ENCODE measurements around the gene BCAR3.

Gene BCAR3

DNA sequence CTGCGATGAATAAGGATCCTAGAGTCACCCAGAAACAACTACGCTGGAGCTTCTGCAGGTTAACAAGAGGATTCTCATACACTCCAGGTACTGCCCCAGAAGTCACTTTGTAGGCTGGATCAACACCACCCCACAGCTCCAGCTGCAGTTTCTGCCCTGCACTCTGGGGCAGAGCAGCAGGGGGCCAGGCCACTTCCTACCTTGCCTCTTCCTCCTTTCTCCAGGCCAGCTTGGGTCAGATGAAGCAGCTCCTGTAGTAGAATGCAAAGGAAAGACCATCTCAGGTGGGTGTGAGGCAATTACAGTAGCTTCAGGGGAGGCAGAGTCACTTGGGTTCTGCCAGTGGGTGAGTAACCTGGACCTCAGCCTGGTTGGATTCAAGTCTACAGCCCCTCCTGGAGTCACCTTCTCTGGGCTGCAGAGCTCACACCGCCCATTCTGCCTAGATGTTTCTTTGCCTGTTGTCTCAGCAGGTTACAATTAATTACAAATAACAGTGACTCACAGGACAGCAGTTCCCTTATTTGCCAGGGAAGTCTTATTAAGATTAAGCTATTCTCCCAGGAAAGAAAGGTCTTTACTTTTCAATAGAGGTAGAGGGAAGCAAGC, 24.4 kb upstream of the BCAR3 start:
- peaks cover 10% of the 10 kb centered on the region; the same call in 1 of the 2 replicates for H3K4me1 ChIP-seq (ENCODE audit: control insufficient read depth, insufficient read depth, low read length)
- POLR2A ChIA-PET = no interaction called here
- TF ChIP-seq GLI2 (tag by site-specific recombination; IDR thresholded peaks at IDR 0.05; ENCODE audit: borderline replicate concordance, low read depth) (no peak), ZNF596 (tag by site-specific recombination; IDR thresholded peaks at IDR 0.05) (no peak), ZNF629 (tag by site-specific recombination; IDR thresholded peaks at IDR 0.05) (0 out of 2 replicates have a peak, but pooled peaks have one; percentile 0), ZNF555 (tag by site-specific recombination; conservative IDR thresholded peaks at IDR 0.05) (no peak), ZNF843 (tag by site-specific recombination; IDR thresholded peaks at IDR 0.05) (no peak), SP7 (tag by site-specific recombination; IDR thresholded peaks at IDR 0.05) (no peak), ZIC2 (tag by site-specific recombination; IDR thresholded peaks at IDR 0.05) (peak; percentile 42; the same call in 1 of the 2 replicates), ZNF140 (tag by site-specific recombination; IDR thresholded peaks at IDR 0.05) (no peak), ZNF624 (tag by site-specific recombination; IDR thresholded peaks at IDR 0.05) (no peak), ZNF391 (tag by site-specific recombination; IDR thresholded peaks at IDR 0.05; ENCODE audit: borderline replicate concordance, low read depth) (no peak), ZNF660 (tag by site-specific recombination; IDR thresholded peaks at IDR 0.05) (no peak), ZNF433 (tag by site-specific recombination; IDR thresholded peaks at IDR 0.05; ENCODE audit: low read depth) (no peak), ZNF23 (tag by site-specific recombination; IDR thresholded peaks at IDR 0.05; ENCODE audit: borderline replicate concordance) (no peak), GLIS1 (tag by site-specific recombination; IDR thresholded peaks at IDR 0.05) (no peak), KLF10 (tag by site-specific recombination; IDR thresholded peaks at IDR 0.05) (no peak), PRDM1 (tag by site-specific recombination; IDR thresholded peaks at IDR 0.05) (no peak), OVOL3 (tag by site-specific recombination; IDR thresholded peaks at IDR 0.05) (no peak), ZSCAN30 (tag by site-specific recombination; IDR thresholded peaks at IDR 0.05) (no peak), ZNF324 (tag by site-specific recombination; IDR thresholded peaks at IDR 0.05) (no peak)
- TF ChIP-seq, protein P1, sequence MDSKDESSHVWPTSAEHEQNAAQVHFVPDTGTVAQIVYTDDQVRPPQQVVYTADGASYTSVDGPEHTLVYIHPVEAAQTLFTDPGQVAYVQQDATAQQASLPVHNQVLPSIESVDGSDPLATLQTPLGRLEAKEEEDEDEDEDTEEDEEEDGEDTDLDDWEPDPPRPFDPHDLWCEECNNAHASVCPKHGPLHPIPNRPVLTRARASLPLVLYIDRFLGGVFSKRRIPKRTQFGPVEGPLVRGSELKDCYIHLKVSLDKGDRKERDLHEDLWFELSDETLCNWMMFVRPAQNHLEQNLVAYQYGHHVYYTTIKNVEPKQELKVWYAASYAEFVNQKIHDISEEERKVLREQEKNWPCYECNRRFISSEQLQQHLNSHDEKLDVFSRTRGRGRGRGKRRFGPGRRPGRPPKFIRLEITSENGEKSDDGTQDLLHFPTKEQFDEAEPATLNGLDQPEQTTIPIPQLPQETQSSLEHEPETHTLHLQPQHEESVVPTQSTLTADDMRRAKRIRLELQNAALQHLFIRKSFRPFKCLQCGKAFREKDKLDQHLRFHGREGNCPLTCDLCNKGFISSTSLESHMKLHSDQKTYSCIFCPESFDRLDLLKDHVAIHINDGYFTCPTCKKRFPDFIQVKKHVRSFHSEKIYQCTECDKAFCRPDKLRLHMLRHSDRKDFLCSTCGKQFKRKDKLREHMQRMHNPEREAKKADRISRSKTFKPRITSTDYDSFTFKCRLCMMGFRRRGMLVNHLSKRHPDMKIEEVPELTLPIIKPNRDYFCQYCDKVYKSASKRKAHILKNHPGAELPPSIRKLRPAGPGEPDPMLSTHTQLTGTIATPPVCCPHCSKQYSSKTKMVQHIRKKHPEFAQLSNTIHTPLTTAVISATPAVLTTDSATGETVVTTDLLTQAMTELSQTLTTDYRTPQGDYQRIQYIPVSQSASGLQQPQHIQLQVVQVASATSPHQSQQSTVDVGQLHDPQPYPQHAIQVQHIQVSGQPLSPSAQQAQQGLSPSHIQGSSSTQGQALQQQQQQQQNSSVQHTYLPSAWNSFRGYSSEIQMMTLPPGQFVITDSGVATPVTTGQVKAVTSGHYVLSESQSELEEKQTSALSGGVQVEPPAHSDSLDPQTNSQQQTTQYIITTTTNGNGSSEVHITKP (tag by site-specific recombination; IDR thresholded peaks at IDR 0.05) = 0 out of 2 replicates have a peak, but pooled peaks have one; percentile 37
- TF ChIP-seq, protein P2, sequence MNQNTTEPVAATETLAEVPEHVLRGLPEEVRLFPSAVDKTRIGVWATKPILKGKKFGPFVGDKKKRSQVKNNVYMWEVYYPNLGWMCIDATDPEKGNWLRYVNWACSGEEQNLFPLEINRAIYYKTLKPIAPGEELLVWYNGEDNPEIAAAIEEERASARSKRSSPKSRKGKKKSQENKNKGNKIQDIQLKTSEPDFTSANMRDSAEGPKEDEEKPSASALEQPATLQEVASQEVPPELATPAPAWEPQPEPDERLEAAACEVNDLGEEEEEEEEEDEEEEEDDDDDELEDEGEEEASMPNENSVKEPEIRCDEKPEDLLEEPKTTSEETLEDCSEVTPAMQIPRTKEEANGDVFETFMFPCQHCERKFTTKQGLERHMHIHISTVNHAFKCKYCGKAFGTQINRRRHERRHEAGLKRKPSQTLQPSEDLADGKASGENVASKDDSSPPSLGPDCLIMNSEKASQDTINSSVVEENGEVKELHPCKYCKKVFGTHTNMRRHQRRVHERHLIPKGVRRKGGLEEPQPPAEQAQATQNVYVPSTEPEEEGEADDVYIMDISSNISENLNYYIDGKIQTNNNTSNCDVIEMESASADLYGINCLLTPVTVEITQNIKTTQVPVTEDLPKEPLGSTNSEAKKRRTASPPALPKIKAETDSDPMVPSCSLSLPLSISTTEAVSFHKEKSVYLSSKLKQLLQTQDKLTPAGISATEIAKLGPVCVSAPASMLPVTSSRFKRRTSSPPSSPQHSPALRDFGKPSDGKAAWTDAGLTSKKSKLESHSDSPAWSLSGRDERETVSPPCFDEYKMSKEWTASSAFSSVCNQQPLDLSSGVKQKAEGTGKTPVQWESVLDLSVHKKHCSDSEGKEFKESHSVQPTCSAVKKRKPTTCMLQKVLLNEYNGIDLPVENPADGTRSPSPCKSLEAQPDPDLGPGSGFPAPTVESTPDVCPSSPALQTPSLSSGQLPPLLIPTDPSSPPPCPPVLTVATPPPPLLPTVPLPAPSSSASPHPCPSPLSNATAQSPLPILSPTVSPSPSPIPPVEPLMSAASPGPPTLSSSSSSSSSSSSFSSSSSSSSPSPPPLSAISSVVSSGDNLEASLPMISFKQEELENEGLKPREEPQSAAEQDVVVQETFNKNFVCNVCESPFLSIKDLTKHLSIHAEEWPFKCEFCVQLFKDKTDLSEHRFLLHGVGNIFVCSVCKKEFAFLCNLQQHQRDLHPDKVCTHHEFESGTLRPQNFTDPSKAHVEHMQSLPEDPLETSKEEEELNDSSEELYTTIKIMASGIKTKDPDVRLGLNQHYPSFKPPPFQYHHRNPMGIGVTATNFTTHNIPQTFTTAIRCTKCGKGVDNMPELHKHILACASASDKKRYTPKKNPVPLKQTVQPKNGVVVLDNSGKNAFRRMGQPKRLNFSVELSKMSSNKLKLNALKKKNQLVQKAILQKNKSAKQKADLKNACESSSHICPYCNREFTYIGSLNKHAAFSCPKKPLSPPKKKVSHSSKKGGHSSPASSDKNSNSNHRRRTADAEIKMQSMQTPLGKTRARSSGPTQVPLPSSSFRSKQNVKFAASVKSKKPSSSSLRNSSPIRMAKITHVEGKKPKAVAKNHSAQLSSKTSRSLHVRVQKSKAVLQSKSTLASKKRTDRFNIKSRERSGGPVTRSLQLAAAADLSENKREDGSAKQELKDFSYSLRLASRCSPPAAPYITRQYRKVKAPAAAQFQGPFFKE (tag by site-specific recombination; IDR thresholded peaks at IDR 0.05; ENCODE audit: borderline replicate concordance) = no peak
- TF ChIP-seq, protein P3, sequence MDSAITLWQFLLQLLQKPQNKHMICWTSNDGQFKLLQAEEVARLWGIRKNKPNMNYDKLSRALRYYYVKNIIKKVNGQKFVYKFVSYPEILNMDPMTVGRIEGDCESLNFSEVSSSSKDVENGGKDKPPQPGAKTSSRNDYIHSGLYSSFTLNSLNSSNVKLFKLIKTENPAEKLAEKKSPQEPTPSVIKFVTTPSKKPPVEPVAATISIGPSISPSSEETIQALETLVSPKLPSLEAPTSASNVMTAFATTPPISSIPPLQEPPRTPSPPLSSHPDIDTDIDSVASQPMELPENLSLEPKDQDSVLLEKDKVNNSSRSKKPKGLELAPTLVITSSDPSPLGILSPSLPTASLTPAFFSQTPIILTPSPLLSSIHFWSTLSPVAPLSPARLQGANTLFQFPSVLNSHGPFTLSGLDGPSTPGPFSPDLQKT (IDR thresholded peaks at IDR 0.05; ENCODE audit: borderline replicate concordance, low read depth, low read length) = no peak
- TF ChIP-seq, protein P4, sequence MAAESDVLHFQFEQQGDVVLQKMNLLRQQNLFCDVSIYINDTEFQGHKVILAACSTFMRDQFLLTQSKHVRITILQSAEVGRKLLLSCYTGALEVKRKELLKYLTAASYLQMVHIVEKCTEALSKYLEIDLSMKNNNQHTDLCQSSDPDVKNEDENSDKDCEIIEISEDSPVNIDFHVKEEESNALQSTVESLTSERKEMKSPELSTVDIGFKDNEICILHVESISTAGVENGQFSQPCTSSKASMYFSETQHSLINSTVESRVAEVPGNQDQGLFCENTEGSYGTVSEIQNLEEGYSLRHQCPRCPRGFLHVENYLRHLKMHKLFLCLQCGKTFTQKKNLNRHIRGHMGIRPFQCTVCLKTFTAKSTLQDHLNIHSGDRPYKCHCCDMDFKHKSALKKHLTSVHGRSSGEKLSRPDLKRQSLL (tag by site-specific recombination; IDR thresholded peaks at IDR 0.05) = 0 out of 2 replicates have a peak, but pooled peaks have one; percentile 36
- TF ChIP-seq, protein P5, sequence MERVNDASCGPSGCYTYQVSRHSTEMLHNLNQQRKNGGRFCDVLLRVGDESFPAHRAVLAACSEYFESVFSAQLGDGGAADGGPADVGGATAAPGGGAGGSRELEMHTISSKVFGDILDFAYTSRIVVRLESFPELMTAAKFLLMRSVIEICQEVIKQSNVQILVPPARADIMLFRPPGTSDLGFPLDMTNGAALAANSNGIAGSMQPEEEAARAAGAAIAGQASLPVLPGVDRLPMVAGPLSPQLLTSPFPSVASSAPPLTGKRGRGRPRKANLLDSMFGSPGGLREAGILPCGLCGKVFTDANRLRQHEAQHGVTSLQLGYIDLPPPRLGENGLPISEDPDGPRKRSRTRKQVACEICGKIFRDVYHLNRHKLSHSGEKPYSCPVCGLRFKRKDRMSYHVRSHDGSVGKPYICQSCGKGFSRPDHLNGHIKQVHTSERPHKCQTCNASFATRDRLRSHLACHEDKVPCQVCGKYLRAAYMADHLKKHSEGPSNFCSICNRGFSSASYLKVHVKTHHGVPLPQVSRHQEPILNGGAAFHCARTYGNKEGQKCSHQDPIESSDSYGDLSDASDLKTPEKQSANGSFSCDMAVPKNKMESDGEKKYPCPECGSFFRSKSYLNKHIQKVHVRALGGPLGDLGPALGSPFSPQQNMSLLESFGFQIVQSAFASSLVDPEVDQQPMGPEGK (tag by site-specific recombination; IDR thresholded peaks at IDR 0.05) = no peak

More for the DNA sequence above, 24.4 kb upstream of the BCAR3 start:
- CTCF ChIA-PET = interaction anchor here (0.6 to 1.0 kb wide), 3 partner anchors 10 to 95 kb away, joined by 3 to 4 read pairs (median 3); no protein-coding TSS in a partner anchor
- Histone ChIP-seq H3K4me3 (ENCODE audit: low read depth, low read length) (no peak overlapping the region), H3K36me3 (ENCODE audit: control insufficient read depth in 2 of 2, insufficient read depth in 1 of 2, low read length in 2 of 2) (no peaks in the 10 kb centered on the region), H3K9me3 (ENCODE audit: control insufficient read depth, insufficient read depth, low read depth, low read length) (no peaks in the 10 kb centered on the region), H3K27ac (ENCODE audit: extremely low read depth, low read depth, low read length) (no peak overlapping the region)
